Measurements from ENCODE around the gene SST. TPM values are rescaled to one million over a fixed set of nuclear protein-coding genes. Genes with fewer than 3 reads are reported as not detected.

Gene SST
- total and polyA plus RNA-seq, 2 of the 13 experiments (the other 11 are each of a cell fraction or from before 2014, with no cell fraction given) = not detected

DNA sequence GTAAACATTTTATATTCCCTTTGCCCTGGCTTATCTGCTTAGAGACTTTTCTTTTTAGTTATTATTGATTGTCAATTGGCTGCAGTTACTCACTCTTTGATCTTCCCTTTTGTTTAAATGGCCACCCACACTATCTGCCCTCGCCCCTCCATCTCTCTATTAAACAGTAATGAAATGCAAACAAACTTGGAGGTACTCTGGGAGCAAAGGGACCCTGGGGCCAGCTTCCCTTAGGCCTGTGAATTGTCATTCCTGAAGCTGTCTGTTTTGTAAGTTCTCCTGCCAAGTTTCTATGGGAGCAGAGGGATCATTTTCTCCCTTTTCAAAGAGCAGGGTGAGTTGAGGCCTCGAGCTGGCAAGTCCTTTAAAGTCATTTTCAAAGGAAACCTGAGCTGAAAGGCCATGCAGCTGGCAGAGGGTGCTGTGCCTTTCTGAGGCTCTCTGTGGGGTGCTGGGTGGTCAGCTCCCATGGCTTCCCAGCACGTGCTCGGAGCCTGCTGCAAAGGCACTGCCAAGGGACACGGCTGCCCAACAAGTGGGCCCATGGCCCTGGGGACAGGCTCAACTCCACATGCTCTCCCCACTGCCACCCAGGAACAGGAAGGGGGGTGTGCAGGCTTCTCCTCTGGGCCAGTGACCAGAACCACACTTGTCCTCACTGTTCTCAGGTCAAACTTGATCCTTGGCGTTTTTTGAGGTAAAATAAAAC is 49.6 kb upstream of the SST start:
- intact Hi-C loops (cut with micrococcal nuclease; ENCODE audit: unreplicated experiment) = no loop called here
- Histone ChIP-seq H3K79me2 (ENCODE audit: insufficient read depth, low read length) (no peaks in the 10 kb centered on the region), H3K4me1 (ENCODE audit: insufficient read depth, low read length) (peaks cover 42% of the 10 kb centered on the region), H3K4me2 (ENCODE audit: low read depth, low read length) (peak overlapping the region; percentile 51), H3K36me3 (replicated peaks in 1 of 2; ENCODE audit: control insufficient read depth in 1 of 2, insufficient read depth in 2 of 2, low read length in 2 of 2) (peaks cover 11 to 30% of the 10 kb centered on the region in 2 experiments; a peak in 4 of 5 replicates), H3K27me3 (ENCODE audit: control insufficient read depth in 1 of 2, insufficient read depth in 2 of 2, low read length in 2 of 2) (no peaks in the 10 kb centered on the region), H3K9ac (ENCODE audit: insufficient read depth, low read depth, low read length) (peak overlapping the region; percentile 31; the same call in 1 of the 2 replicates), H4K20me1 (ENCODE audit: insufficient read depth, low read length) (peaks cover 5% of the 10 kb centered on the region; the same call in 1 of the 2 replicates), H3K4me3 (replicated peaks in 1 of 3; ENCODE audit: insufficient read depth in 1 of 3, low read depth in 2 of 3, low read length in 3 of 3) (peak overlapping the region in 1 of 3 experiments; percentile 12; a peak in 1 of 6 replicates), H3K27ac (ENCODE audit: extremely low read length, insufficient read depth, low read length) (peak overlapping the region; percentile 91), H3K9me3 (ENCODE audit: low read length) (no peaks in the 10 kb centered on the region), H2AFZ (ENCODE audit: low read length) (no peak overlapping the region)
- FAIRE-seq = peak; percentile 88
- BruUV-seq (replicated peaks) = no TSS peak
- ATAC-seq = peak; percentile 90
- DNase-seq (ENCODE audit: low spot score) = peak; percentile 84
- in situ Hi-C loops (cut with HindIII; ENCODE audit: extremely low pct_ligation_motif_present, low pct_unique_long_range_greater_than_20kb) = loop anchor here (10.0 kb wide), 1 partner anchor 405 kb away; no protein-coding TSS in a partner anchor
- CTCF ChIA-PET (ENCODE audit: low intra/inter-chr PET ratio, low total read pairs) = no interaction called here
- 10% methylated on average over 3 of the region's 6 CpGs for WGBS (ENCODE audit: low lambda C conversion rate)
- POLR2A ChIA-PET = interaction anchor here (1.2 kb wide), 1 partner anchor 575 kb away, joined by 3 read pairs; no protein-coding TSS in a partner anchor
- TF ChIP-seq NCOA1 (CRISPR knock-in tag; IDR thresholded peaks at IDR 0.05) (0 out of 2 replicates have a peak, but pooled peaks have one; percentile 54), CREB3 (CRISPR knock-in tag; IDR thresholded peaks at IDR 0.05) (peak; percentile 32; the same call in 1 of the 2 replicates), ZNF256 (CRISPR knock-in tag; conservative IDR thresholded peaks at IDR 0.05) (0 out of 2 replicates have a peak, but pooled peaks have one; percentile 19), TSC22D2 (CRISPR knock-in tag; IDR thresholded peaks at IDR 0.05; ENCODE audit: borderline replicate concordance) (peak; percentile 21; the same call in 1 of the 2 replicates), ZSCAN21 (CRISPR knock-in tag; IDR thresholded peaks at IDR 0.05; ENCODE audit: borderline replicate concordance) (peak; percentile 62; the same call in 1 of the 2 replicates), REL (CRISPR knock-in tag; conservative IDR thresholded peaks at IDR 0.05) (no peak), DR1 (CRISPR knock-in tag; IDR thresholded peaks at IDR 0.05) (peak; percentile 62; the same call in 1 of the 2 replicates), ZBED4 (CRISPR knock-in tag; IDR thresholded peaks at IDR 0.05; ENCODE audit: borderline replicate concordance) (no peak), GATAD2A (CRISPR knock-in tag; IDR thresholded peaks at IDR 0.05) (peak; percentile 91), ZNF329 (CRISPR knock-in tag; IDR thresholded peaks at IDR 0.05; ENCODE audit: low read depth) (0 out of 2 replicates have a peak, but pooled peaks have one; percentile 46), RXRA (CRISPR knock-in tag; IDR thresholded peaks at IDR 0.05) (peak; percentile 79), ZBTB3 (CRISPR knock-in tag; IDR thresholded peaks at IDR 0.05; ENCODE audit: borderline replicate concordance, low read depth) (no peak), BHLHE40 (IDR thresholded peaks at IDR 0.05; ENCODE audit: low read length) (peak; percentile 86), SIN3A (IDR thresholded peaks at IDR 0.05; ENCODE audit: borderline replicate concordance, low read depth, low read length) (no peak), HOXD1 (CRISPR knock-in tag; IDR thresholded peaks at IDR 0.05) (no peak), NRL (CRISPR knock-in tag; IDR thresholded peaks at IDR 0.05; ENCODE audit: borderline replicate concordance) (peak; percentile 78; the same call in 1 of the 2 replicates)
- TF ChIP-seq, protein P1, sequence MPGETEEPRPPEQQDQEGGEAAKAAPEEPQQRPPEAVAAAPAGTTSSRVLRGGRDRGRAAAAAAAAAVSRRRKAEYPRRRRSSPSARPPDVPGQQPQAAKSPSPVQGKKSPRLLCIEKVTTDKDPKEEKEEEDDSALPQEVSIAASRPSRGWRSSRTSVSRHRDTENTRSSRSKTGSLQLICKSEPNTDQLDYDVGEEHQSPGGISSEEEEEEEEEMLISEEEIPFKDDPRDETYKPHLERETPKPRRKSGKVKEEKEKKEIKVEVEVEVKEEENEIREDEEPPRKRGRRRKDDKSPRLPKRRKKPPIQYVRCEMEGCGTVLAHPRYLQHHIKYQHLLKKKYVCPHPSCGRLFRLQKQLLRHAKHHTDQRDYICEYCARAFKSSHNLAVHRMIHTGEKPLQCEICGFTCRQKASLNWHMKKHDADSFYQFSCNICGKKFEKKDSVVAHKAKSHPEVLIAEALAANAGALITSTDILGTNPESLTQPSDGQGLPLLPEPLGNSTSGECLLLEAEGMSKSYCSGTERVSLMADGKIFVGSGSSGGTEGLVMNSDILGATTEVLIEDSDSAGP (CRISPR knock-in tag; IDR thresholded peaks at IDR 0.05; ENCODE audit: borderline replicate concordance) = peak; percentile 81; the same call in 1 of the 2 replicates

Data from HepG2 (cell line).